ENCODE results near the gene NFYC. TPM values are rescaled to one million over a fixed set of nuclear protein-coding genes. Genes with fewer than 3 reads are reported as not detected.

NFYC gene
- total RNA-seq, 6 donors from 2014 or later, result 40.0 to 73.3 (median 50.9) TPM

- ATAC-seq (ENCODE audit: low FRiP score in 2 of 2) (no peak), DNase-seq (no peak)
- TF ChIP-seq POLR2A (IDR thresholded peaks at IDR 0.05), result no peak
- Histone ChIP-seq H3K27me3 (no peaks in the 10 kb centered on the region), H3K4me1 (peaks cover 6 to 9% (median 9%) of the 10 kb centered on the region in 4 donors), H3K4me3 (no peak overlapping the region), H3K27ac (no peak overlapping the region), H3K36me3 (no peaks in the 10 kb centered on the region), H3K9me3 (no peaks in the 10 kb centered on the region)
- 82 to 87% methylated on average over 5 of the region's 5 CpGs for WGBS, 2 donors
These were observed 39.0 kb upstream of the NFYC start for GRCh38 chr1:40652468-40652867.

GRCh38 chr1:40652979-40653378, 38.5 kb upstream of the NFYC start:
- H3K36me3 ChIP-seq, result no peaks in the 10 kb centered on the region
- H3K4me3 ChIP-seq, result no peak overlapping the region
- peaks cover 6 to 9% (median 9%) of the 10 kb centered on the region in 4 donors for H3K4me1 ChIP-seq
- ATAC-seq (ENCODE audit: low FRiP score in 2 of 2), result no peak
- DNase-seq, result no peak
- no peak overlapping the region for H3K27ac ChIP-seq
- 88 to 93% methylated on average over 4 of the region's 4 CpGs for WGBS, 2 donors
- no peaks in the 10 kb centered on the region for H3K27me3 ChIP-seq
- no peaks in the 10 kb centered on the region for H3K9me3 ChIP-seq
- TF ChIP-seq POLR2AphosphoS5 (IDR thresholded peaks at IDR 0.05) (no peak), CTCF (IDR thresholded peaks at IDR 0.05) (no peak), POLR2A (IDR thresholded peaks at IDR 0.05) (no peak), EP300 (IDR thresholded peaks at IDR 0.05) (no peak)

- no peak overlapping the region for H3K27ac ChIP-seq
- no peak overlapping the region for H3K4me3 ChIP-seq
- peaks cover 6 to 9% (median 9%) of the 10 kb centered on the region in 4 donors for H3K4me1 ChIP-seq
- DNase-seq, result peak in 1 of 2 donors; percentile 62
- no peaks in the 10 kb centered on the region for H3K36me3 ChIP-seq
- no peak for ATAC-seq (ENCODE audit: low FRiP score in 2 of 2)
- no peaks in the 10 kb centered on the region for H3K27me3 ChIP-seq
- WGBS, 2 donors, result 43 to 62% methylated on average over 2 to 14 of the region's 35 CpGs
- H3K9me3 ChIP-seq, result no peaks in the 10 kb centered on the region
- no peak for TF ChIP-seq EP300 (IDR thresholded peaks at IDR 0.05)
- no peak for TF ChIP-seq POLR2AphosphoS5 (IDR thresholded peaks at IDR 0.05)
- TF ChIP-seq CTCF (IDR thresholded peaks at IDR 0.05), result no peak
- TF ChIP-seq POLR2A (IDR thresholded peaks at IDR 0.05), result no peak
These were observed 37.5 kb upstream of the NFYC start for GRCh38 chr1:40653851-40654537.

GRCh38 chr1:40657046-40657445, 34.5 kb upstream of the NFYC start:
- 91 to 94% methylated on average over 7 of the region's 7 CpGs for WGBS, 2 donors
- DNase-seq (no peak), ATAC-seq (ENCODE audit: low FRiP score in 2 of 2) (no peak)
- no peak for TF ChIP-seq POLR2A (IDR thresholded peaks at IDR 0.05)
- TF ChIP-seq POLR2AphosphoS5 (IDR thresholded peaks at IDR 0.05), result no peak
- TF ChIP-seq EP300 (IDR thresholded peaks at IDR 0.05), result no peak
- TF ChIP-seq CTCF (IDR thresholded peaks at IDR 0.05), result no peak
- Histone ChIP-seq H3K27ac (no peak overlapping the region), H3K36me3 (no peaks in the 10 kb centered on the region), H3K27me3 (no peaks in the 10 kb centered on the region), H3K4me1 (peaks cover 0 to 3% (median 0%) of the 10 kb centered on the region in 4 donors), H3K9me3 (no peaks in the 10 kb centered on the region), H3K4me3 (no peak overlapping the region)

GRCh38 chr1:40658751-40659648, 32.5 kb upstream of the NFYC start:
- DNase-seq, result no peak
- H3K9me3 ChIP-seq, result no peaks in the 10 kb centered on the region

More at GRCh38 chr1:40658751-40659648, 32.5 kb upstream of the NFYC start:
- H3K36me3 ChIP-seq, result no peaks in the 10 kb centered on the region
- H3K27ac ChIP-seq, result peak overlapping the region in 2 of 4 donors; percentile 4 to 39
- ATAC-seq (ENCODE audit: low FRiP score in 2 of 2), result no peak
- no peaks in the 10 kb centered on the region for H3K27me3 ChIP-seq
- no peak overlapping the region for H3K4me3 ChIP-seq
- peaks cover 0 to 7% (median under 1%) of the 10 kb centered on the region in 4 donors for H3K4me1 ChIP-seq
- TF ChIP-seq POLR2AphosphoS5 (IDR thresholded peaks at IDR 0.05), result no peak
- TF ChIP-seq EP300 (IDR thresholded peaks at IDR 0.05), result no peak
- no peak for TF ChIP-seq POLR2A (IDR thresholded peaks at IDR 0.05)
- 70 to 78% methylated on average over 16 of the region's 16 CpGs for WGBS, 2 donors
